ENCODE data around the gene PIK3R6.

- TF ChIP-seq, protein P1, sequence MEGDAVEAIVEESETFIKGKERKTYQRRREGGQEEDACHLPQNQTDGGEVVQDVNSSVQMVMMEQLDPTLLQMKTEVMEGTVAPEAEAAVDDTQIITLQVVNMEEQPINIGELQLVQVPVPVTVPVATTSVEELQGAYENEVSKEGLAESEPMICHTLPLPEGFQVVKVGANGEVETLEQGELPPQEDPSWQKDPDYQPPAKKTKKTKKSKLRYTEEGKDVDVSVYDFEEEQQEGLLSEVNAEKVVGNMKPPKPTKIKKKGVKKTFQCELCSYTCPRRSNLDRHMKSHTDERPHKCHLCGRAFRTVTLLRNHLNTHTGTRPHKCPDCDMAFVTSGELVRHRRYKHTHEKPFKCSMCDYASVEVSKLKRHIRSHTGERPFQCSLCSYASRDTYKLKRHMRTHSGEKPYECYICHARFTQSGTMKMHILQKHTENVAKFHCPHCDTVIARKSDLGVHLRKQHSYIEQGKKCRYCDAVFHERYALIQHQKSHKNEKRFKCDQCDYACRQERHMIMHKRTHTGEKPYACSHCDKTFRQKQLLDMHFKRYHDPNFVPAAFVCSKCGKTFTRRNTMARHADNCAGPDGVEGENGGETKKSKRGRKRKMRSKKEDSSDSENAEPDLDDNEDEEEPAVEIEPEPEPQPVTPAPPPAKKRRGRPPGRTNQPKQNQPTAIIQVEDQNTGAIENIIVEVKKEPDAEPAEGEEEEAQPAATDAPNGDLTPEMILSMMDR (optimal IDR thresholded peaks at IDR 0.05 in 1 of 3, IDR thresholded peaks at IDR 0.05 in 1 of 3, conservative IDR thresholded peaks at IDR 0.05 in 1 of 3; ENCODE audit: extremely low read depth in 1 of 3, insufficient read depth in 2 of 3, low read length in 3 of 3), result peak in 2 of 3 experiments; percentile 6 to 13
- no peak for TF ChIP-seq EZH2 (IDR thresholded peaks at IDR 0.05; ENCODE audit: low read length)
Observed at GRCh38 chr17:8859027-8859803, 8.3 kb downstream of the PIK3R6 start.
